SK-N-SH (cell line): Measurements from ENCODE around the gene SPRY2. TPM values are rescaled to one million over a fixed set of nuclear protein-coding genes. Genes with fewer than 3 reads are reported as not detected.

Experiments used
- CTCF ChIA-PET: fragments of 300-600, 350-600 bp; formaldehyde crosslinking; extraction: SDS; loops from one replicate; lab custom pipeline; 2021; lab: Yijun Ruan, JAX
- POLR2A ChIA-PET: fragments of 350-600 bp; sonication (Branson Sonifier 250); formaldehyde crosslinking; extraction: SDS; loops from one replicate; lab custom pipeline; 2020; ENCODE audit warnings: antibody characterized with exemption, inconsistent platforms; lab: Yijun Ruan, JAX
- DNase-seq: peaks from one replicate; pipeline ENCODE4 v3.0.0; 2012
- H2AFZ ChIP-seq: fragments of 200-600 bp; sonication (generic); 2 replicates; pipeline ENCODE4 v1.8.1; 2016; ENCODE audit warnings: antibody characterized with exemption, mild to moderate bottlenecking, low read depth
- H3F3A ChIP-seq: fragments of 200-600 bp; sonication (generic); replicated peaks from 2 replicates; pipeline ENCODE3; 2016; ENCODE audit warnings: antibody characterized with exemption, mild to moderate bottlenecking; ENCODE audit not compliant: insufficient read depth
- H3K27ac ChIP-seq, 2 experiments: fragments of 200-500 bp in 1 of 2; fragments of 200-600 bp in 1 of 2; sonication (Bioruptor generic) in 1 of 2; sonication (generic), shearing (Covaris generic) in 1 of 2; 2 replicates each; pipeline versions ENCODE4 v1.5.1 to v1.6.1; 2014 to 2016; ENCODE audit warnings: low read depth in 2 of 2, inconsistent platforms in 1 of 2, low read length in 1 of 2, mild to moderate bottlenecking in 1 of 2, mixed read lengths in 1 of 2
- H3K27me3 ChIP-seq: fragments of 200-600 bp; sonication (generic), shearing (Covaris generic); 2 replicates; pipeline ENCODE4 v1.6.1; 2016; ENCODE audit warnings: mixed run types; ENCODE audit not compliant: insufficient read depth
- H3K36me3 ChIP-seq, 2 experiments: fragments of 200-500 bp in 1 of 2; fragments of 200-600 bp in 1 of 2; sonication (Bioruptor generic) in 1 of 2; sonication (generic) in 1 of 2; replicated peaks in 1 of 2; 2 replicates each; pipeline versions ENCODE3 to v1.5.1; 2014 to 2016; ENCODE audit warnings: low read length in 1 of 2, mild to moderate bottlenecking in 1 of 2; ENCODE audit not compliant: insufficient read depth in 2 of 2, control insufficient read depth in 1 of 2
- H3K4me1 ChIP-seq, 2 experiments: fragments of 200-500 bp in 1 of 2; fragments of 200-600 bp in 1 of 2; sonication (Bioruptor generic) in 1 of 2; sonication (generic), shearing (Covaris generic) in 1 of 2; 2 replicates each; pipeline versions ENCODE4 v1.5.1 to v1.6.1; 2014 to 2016; ENCODE audit warnings: low read depth in 1 of 2, low read length in 1 of 2, mixed run types in 1 of 2; ENCODE audit not compliant: insufficient read depth in 2 of 2, control insufficient read depth in 1 of 2
- H3K4me2 ChIP-seq: fragments of 200-600 bp; sonication (generic), shearing (Covaris generic); 2 replicates; pipeline ENCODE4 v1.6.1; 2017; ENCODE audit warnings: mixed run types
- H3K4me3 ChIP-seq, 2 experiments: fragments of 200-500 bp in 1 of 2; fragments of 200-600 bp in 1 of 2; sonication (Bioruptor generic) in 1 of 2; sonication (generic), shearing (Covaris generic) in 1 of 2; 2 replicates each; pipeline versions ENCODE4 v1.5.1 to v1.8.1; 2014 to 2016; ENCODE audit warnings: low read depth in 2 of 2, inconsistent platforms in 1 of 2, low read length in 1 of 2, mild to moderate bottlenecking in 1 of 2, mixed read lengths in 1 of 2, moderate library complexity in 1 of 2
- H3K79me2 ChIP-seq: fragments of 200-600 bp; sonication (generic); 2 replicates; pipeline ENCODE4 v1.8.1; 2017; ENCODE audit warnings: mild to moderate bottlenecking; ENCODE audit not compliant: insufficient read depth
- H3K9ac ChIP-seq: fragments of 200-600 bp; sonication (generic); 2 replicates; pipeline ENCODE4 v1.6.1; 2017; ENCODE audit warnings: mixed run types
- H3K9me2 ChIP-seq: fragments of 200-600 bp; sonication (generic); 2 replicates; pipeline ENCODE4 v1.6.1; 2017; ENCODE audit warnings: mixed run types
- H3K9me3 ChIP-seq: fragments of 200-600 bp; sonication (generic); 2 replicates; pipeline ENCODE4 v1.6.1; 2017; ENCODE audit warnings: mixed run types, mild to moderate bottlenecking, moderate library complexity
- H4K20me1 ChIP-seq: fragments of 200-600 bp; sonication (generic); 2 replicates; pipeline ENCODE4 v1.6.1; 2017; ENCODE audit warnings: mild to moderate bottlenecking, mixed run types; ENCODE audit not compliant: insufficient read depth
- CHD2 ChIP-seq: fragments of 150-350 bp; IDR thresholded peaks from 2 replicates; pipeline ENCODE4 v1.6.1; 2018; ENCODE audit warnings: low read length; ENCODE audit not compliant: partially characterized antibody
- ELF1 ChIP-seq: IDR thresholded peaks from 2 replicates; pipeline ENCODE4 v1.4.0; 2012
- FOSL2 ChIP-seq: IDR thresholded peaks from 2 replicates; pipeline ENCODE4 v1.4.0; 2012; ENCODE audit warnings: low read depth, mild to moderate bottlenecking, moderate library complexity, borderline replicate concordance
- GATA2 ChIP-seq: sonication (generic); formaldehyde crosslinking; IDR thresholded peaks from 2 replicates; pipeline ENCODE4 v1.5.0; 2020; ENCODE audit warnings: mild to moderate bottlenecking, missing genetic modification reagents
- IRF3 ChIP-seq: fragments of 150-350 bp; IDR thresholded peaks from 2 replicates; pipeline ENCODE4 v1.6.1; 2016; ENCODE audit warnings: mild to moderate bottlenecking, low read depth, low read length
- MAX ChIP-seq: IDR thresholded peaks from 2 replicates; pipeline ENCODE4 v1.4.0; 2012; ENCODE audit warnings: low read depth
- MXI1 ChIP-seq: IDR thresholded peaks from 2 replicates; pipeline ENCODE4 v1.6.1; 2012; ENCODE audit warnings: mild to moderate bottlenecking, low read depth, low read length, improper control_type of control experiment
- RAD21 ChIP-seq: IDR thresholded peaks from 2 replicates; pipeline ENCODE4 v1.6.1; 2012; ENCODE audit warnings: mild to moderate bottlenecking, low read length
- RXRA ChIP-seq: IDR thresholded peaks from 2 replicates; pipeline ENCODE4 v1.4.0; 2012; ENCODE audit warnings: low read depth, mild to moderate bottlenecking, borderline replicate concordance
- SMC3 ChIP-seq: IDR thresholded peaks from 2 replicates; pipeline ENCODE4 v1.6.1; 2012; ENCODE audit warnings: low read depth, low read length, improper control_type of control experiment
- TAF1 ChIP-seq: IDR thresholded peaks from 2 replicates; pipeline ENCODE4 v1.6.1; 2012; ENCODE audit warnings: low read depth, mild to moderate bottlenecking, low read length, moderate library complexity, borderline replicate concordance
- TEAD4 ChIP-seq: IDR thresholded peaks from 2 replicates; pipeline ENCODE4 v1.4.0; 2012; ENCODE audit warnings: mild to moderate bottlenecking, borderline replicate concordance; ENCODE audit not compliant: insufficient read depth
- WGBS: methylation state at CpG from one replicate; pipeline ENCODE4 v1.1.6; 2017; ENCODE audit warnings: low lambda C conversion rate; 5-methylcytosine and 5-hydroxymethylcytosine counted together
- polyA plus RNA-seq, 3 experiments: library from polyadenylated mRNA; depleted of rRNA; stranded (reverse); fragments of >200 nt; gene quantifications; 2 replicates each; pipeline ENCODE4 v1.2.3, GENCODE V29; 2012
- TF ChIP-seq, protein P1 (sequence below): fragments of 150-350 bp; IDR thresholded peaks from 2 replicates; pipeline ENCODE4 v1.6.1; 2017; ENCODE audit warnings: antibody characterized with exemption, low read length, low read depth, borderline replicate concordance
- TF ChIP-seq, protein P2 (sequence below): IDR thresholded peaks from 2 replicates; pipeline ENCODE4 v1.4.0; 2012; ENCODE audit warnings: low read depth, borderline replicate concordance
- TF ChIP-seq, protein P3 (sequence below): IDR thresholded peaks from 2 replicates; pipeline ENCODE4 v1.4.0; 2012; ENCODE audit warnings: low read depth, borderline replicate concordance

Gene SPRY2
- polyA plus RNA-seq, 1 of the 3 experiments (the other 2 are of a cell fraction), result 122 TPM

DNA sequence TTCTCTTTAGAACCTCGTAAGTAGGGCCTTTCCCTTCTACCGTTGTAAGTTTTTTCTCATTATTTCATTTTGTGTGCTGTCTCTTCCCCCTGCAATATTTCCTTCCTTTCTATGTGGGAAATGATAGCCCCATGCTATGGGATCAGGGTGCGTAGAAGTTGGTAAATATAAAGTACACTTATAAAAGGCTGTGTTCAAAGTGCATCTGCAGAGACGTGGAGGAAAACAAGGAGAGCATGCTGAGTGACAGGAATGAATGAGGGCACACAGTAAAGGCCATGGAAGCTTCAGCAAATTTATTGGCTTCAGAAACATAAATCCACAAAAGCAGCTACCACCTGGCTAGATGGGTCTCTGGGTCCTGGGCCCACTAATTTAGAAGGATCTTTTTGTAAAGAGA lies 21.6 kb upstream of the SPRY2 start:
- no peak for TF ChIP-seq MAX
- TF ChIP-seq FOSL2, result no peak
- TF ChIP-seq, protein P1, sequence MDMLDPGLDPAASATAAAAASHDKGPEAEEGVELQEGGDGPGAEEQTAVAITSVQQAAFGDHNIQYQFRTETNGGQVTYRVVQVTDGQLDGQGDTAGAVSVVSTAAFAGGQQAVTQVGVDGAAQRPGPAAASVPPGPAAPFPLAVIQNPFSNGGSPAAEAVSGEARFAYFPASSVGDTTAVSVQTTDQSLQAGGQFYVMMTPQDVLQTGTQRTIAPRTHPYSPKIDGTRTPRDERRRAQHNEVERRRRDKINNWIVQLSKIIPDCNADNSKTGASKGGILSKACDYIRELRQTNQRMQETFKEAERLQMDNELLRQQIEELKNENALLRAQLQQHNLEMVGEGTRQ, result no peak
- no peak for TF ChIP-seq TEAD4
- TF ChIP-seq MXI1, result no peak
- TF ChIP-seq RXRA, result no peak
- no peak for TF ChIP-seq RAD21
- TF ChIP-seq, protein P2, sequence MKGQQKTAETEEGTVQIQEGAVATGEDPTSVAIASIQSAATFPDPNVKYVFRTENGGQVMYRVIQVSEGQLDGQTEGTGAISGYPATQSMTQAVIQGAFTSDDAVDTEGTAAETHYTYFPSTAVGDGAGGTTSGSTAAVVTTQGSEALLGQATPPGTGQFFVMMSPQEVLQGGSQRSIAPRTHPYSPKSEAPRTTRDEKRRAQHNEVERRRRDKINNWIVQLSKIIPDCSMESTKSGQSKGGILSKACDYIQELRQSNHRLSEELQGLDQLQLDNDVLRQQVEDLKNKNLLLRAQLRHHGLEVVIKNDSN, result no peak
- TF ChIP-seq IRF3, result no peak
- TF ChIP-seq, protein P3, sequence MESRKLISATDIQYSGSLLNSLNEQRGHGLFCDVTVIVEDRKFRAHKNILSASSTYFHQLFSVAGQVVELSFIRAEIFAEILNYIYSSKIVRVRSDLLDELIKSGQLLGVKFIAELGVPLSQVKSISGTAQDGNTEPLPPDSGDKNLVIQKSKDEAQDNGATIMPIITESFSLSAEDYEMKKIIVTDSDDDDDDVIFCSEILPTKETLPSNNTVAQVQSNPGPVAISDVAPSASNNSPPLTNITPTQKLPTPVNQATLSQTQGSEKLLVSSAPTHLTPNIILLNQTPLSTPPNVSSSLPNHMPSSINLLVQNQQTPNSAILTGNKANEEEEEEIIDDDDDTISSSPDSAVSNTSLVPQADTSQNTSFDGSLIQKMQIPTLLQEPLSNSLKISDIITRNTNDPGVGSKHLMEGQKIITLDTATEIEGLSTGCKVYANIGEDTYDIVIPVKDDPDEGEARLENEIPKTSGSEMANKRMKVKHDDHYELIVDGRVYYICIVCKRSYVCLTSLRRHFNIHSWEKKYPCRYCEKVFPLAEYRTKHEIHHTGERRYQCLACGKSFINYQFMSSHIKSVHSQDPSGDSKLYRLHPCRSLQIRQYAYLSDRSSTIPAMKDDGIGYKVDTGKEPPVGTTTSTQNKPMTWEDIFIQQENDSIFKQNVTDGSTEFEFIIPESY, result no peak
- TF ChIP-seq CHD2, result no peak
- TF ChIP-seq TAF1, result no peak
- TF ChIP-seq ELF1, result no peak
- no peak for TF ChIP-seq GATA2 (CRISPR knock-in tag)
- TF ChIP-seq SMC3, result no peak
- TF ChIP-seq, all 33 proteins: peak for 0
- Histone ChIP-seq H3K79me2 (no peaks in the 10 kb centered on the region), H3K9me3 (no peaks in the 10 kb centered on the region), H3K36me3 (no peaks in the 10 kb centered on the region), H3K27ac (no peak overlapping the region), H3K4me1 (peaks cover 10 to 24% of the 10 kb centered on the region in 2 experiments; a peak in 3 of 4 replicates), H3K27me3 (no peaks in the 10 kb centered on the region), H3K4me2 (no peak overlapping the region), H3F3A (no peaks in the 10 kb centered on the region), H3K9ac (no peak overlapping the region), H4K20me1 (no peaks in the 10 kb centered on the region), H3K9me2 (no peaks in the 10 kb centered on the region), H3K4me3 (no peak overlapping the region), H2AFZ (no peak overlapping the region)
- WGBS, result 93% methylated on average over 4 of the region's 4 CpGs
- ChIA-PET CTCF (interaction anchor here (0.7 to 2.6 kb wide), 7 partner anchors 15 to 807 kb away, joined by 3 to 20 read pairs (median 3); no protein-coding TSS in a partner anchor), POLR2A (no interaction called here)
- DNase-seq, result no peak
